Activated naive CD8-positive, alpha-beta T cell treated with anti-CD3 and anti-CD28 coated beads, Interleukin-2, amount 10 ng/mL, durations not matched to agents 7 days and 5 days (primary cell): ENCODE measurements around the gene CCDC50. TPM values are rescaled to one million over a fixed set of nuclear protein-coding genes. Genes with fewer than 3 reads are reported as not detected.

ENCODE experiments used
- ATAC-seq: fragments of 150-1000 bp; cut with Tn5 transposase; one replicate; pipeline ENCODE4 v1.10.0; 2021; ENCODE audit warnings: low read depth, moderate library complexity
- POLR2A ChIA-PET: fragments of 350-600 bp; sonication (Branson Sonifier 250); formaldehyde crosslinking; loops from one replicate; lab custom pipeline; 2021; ENCODE audit warnings: antibody characterized with exemption; lab: Charles Lee
- DNase-seq: peaks from one replicate; pipeline ENCODE4 v3.0.0; 2021
- H3K27ac Mint-ChIP-seq: one replicate; pipeline ENCODE4 v1.8.0; 2022; ENCODE audit warnings: mild to moderate bottlenecking, mixed read lengths
- H3K27me3 Mint-ChIP-seq: one replicate; pipeline ENCODE4 v1.8.0; 2022; ENCODE audit warnings: mild to moderate bottlenecking, moderate library complexity, mixed read lengths
- H3K36me3 Mint-ChIP-seq: one replicate; pipeline ENCODE4 v1.8.0; 2021; ENCODE audit warnings: mild to moderate bottlenecking, mixed read lengths
- H3K4me1 Mint-ChIP-seq: one replicate; pipeline ENCODE4 v1.8.0; 2021; ENCODE audit warnings: mixed read lengths
- H3K4me3 Mint-ChIP-seq: one replicate; pipeline ENCODE4 v1.8.0; 2022; ENCODE audit warnings: mild to moderate bottlenecking, moderate library complexity, mixed read lengths
- H3K9me3 Mint-ChIP-seq: one replicate; pipeline ENCODE4 v1.8.0; 2021; ENCODE audit warnings: mixed read lengths
- total RNA-seq, 2 experiments: library from RNA; stranded (reverse); gene quantifications; one replicate each; pipeline ENCODE4 v1.2.3, GENCODE V29; 2021

CCDC50 gene
- total RNA-seq, 2 experiments from 2014 or later, result 4.9 to 5.1 TPM

DNA sequence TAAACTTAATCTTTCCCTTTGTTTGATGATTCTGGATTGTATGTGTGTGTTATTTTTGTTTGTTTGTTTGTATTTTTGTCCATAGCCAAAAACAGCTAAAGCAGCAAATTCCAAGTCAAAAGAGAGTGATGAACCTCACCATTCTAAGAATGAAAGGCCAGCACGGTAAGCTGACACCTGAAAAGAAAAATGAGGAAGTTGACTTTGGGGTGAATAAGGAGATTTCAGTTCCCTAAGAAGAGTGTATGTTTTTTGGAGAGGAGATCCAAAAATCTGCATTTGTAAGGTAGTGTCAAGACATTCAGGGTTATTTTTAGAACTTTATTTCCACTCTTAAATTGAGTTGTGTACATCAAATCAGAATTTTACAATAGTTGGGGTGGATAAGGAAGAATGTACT is 53.5 kb downstream of the CCDC50 start:
- no peaks in the 10 kb centered on the region for H3K4me1 Mint-ChIP-seq
- no peaks in the 10 kb centered on the region for H3K36me3 Mint-ChIP-seq
- no peaks in the 10 kb centered on the region for H3K27me3 Mint-ChIP-seq
- H3K4me3 Mint-ChIP-seq, result no peak overlapping the region
- ATAC-seq, result no peak
- POLR2A ChIA-PET, result no interaction called here
- DNase-seq, result no peak
- H3K9me3 Mint-ChIP-seq, result no peaks in the 10 kb centered on the region
- H3K27ac Mint-ChIP-seq, result no peak overlapping the region

DNA sequence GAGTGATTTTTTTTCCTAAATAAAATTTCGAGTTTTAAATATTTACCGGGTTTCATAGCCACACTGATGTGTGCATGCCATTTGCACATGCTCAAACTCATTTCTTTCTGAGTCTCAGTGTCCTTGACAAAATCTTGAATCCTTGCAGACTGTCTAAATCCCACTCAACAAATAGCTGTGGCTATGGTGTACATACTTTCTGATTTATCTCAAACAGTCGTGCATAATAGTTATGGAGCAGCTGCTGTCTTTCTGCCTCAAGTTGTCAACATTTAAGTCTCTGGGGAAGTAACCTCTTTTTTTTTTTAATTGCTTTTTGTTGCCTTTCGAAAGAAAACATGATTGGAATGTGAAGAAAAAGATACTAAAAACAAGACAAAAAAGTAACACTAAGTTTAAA is 53.9 kb downstream of the CCDC50 start:
- POLR2A ChIA-PET, result no interaction called here
- no peaks in the 10 kb centered on the region for H3K4me1 Mint-ChIP-seq
- H3K4me3 Mint-ChIP-seq, result no peak overlapping the region
- DNase-seq (no peak), ATAC-seq (no peak)
- H3K36me3 Mint-ChIP-seq, result no peaks in the 10 kb centered on the region
- H3K27me3 Mint-ChIP-seq, result no peaks in the 10 kb centered on the region
- H3K9me3 Mint-ChIP-seq, result no peaks in the 10 kb centered on the region
- H3K27ac Mint-ChIP-seq, result no peak overlapping the region

DNA sequence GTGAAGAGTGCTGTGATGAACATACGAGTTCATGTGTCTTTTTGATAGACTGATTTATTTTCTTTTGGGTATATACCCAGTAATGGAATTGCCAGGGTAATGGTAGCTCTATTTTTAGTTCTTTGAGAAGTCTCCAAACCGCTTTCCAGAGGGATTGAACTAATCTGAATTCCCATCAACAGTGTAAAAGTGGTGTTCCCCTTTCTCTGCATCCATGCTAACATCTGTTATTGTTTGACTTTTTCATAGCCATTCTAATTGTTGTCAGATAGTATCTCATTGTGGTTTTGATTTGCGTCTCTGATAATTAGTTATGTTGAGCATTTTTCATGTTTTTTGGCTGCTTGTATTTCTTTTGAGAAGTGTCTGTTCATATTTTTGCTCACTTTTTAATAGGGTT is 55.9 kb downstream of the CCDC50 start:
- no peaks in the 10 kb centered on the region for H3K36me3 Mint-ChIP-seq
- H3K4me1 Mint-ChIP-seq, result no peaks in the 10 kb centered on the region
- no peak overlapping the region for H3K4me3 Mint-ChIP-seq
- POLR2A ChIA-PET, result no interaction called here
- no peak overlapping the region for H3K27ac Mint-ChIP-seq
- H3K27me3 Mint-ChIP-seq, result no peaks in the 10 kb centered on the region
- DNase-seq (no peak), ATAC-seq (no peak)
- no peaks in the 10 kb centered on the region for H3K9me3 Mint-ChIP-seq

DNA sequence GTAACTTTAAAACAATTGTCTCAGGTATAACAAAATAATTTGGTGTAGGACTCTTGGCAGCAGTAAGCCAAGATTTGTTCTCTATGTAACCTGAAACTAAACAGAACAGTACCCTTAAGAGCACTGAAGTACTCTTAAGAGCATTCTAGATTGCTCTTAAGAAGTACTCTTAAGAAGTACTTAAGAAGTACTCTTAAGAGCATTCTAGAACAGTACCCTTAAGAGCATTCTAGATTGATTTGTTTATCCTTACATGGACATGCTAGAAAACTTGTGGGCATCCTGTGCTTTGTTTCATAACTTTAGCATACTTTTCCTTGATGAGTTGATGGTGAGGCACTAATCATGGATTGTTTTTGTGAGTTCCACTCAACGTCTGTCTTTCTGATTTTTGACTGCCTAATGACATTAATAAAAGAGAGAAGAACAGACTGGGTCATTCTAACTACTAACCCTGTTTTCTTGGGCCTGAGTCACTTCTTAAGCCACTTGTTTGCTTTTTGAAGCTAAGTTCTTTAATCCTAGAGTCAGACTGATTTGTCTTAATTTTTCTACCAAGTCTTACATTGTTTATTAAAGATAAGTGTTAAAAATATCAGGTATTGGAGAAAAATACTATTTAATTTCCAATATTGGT is 58.4 kb downstream of the CCDC50 start:
- Mint-ChIP-seq H3K9me3 (no peaks in the 10 kb centered on the region), H3K36me3 (no peaks in the 10 kb centered on the region), H3K4me3 (no peak overlapping the region), H3K27me3 (no peaks in the 10 kb centered on the region), H3K4me1 (no peaks in the 10 kb centered on the region), H3K27ac (no peak overlapping the region)
- DNase-seq, result no peak
- POLR2A ChIA-PET, result no interaction called here
- ATAC-seq, result no peak

DNA sequence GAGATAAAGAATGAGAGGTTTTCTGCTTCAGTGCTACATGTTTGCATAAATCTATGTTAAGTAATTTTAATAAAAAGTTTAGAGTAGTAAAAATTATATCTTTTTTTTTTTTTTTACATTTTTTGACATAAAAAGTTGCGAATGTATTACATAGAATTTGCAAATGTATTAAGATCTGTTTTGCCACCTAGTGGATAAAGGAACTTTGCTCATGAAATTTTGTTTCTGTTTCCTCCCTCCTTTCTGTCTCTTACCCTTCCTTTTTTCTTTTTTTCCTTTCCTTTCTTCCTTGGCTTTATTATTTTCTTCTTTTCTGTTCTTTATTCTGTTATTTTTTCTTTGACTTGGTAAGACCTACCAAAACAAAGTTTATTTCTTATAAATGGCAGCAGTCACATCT is 59.6 kb downstream of the CCDC50 start:
- DNase-seq (no peak), ATAC-seq (no peak)
- no peaks in the 10 kb centered on the region for H3K36me3 Mint-ChIP-seq
- H3K9me3 Mint-ChIP-seq, result no peaks in the 10 kb centered on the region
- H3K4me3 Mint-ChIP-seq, result no peak overlapping the region
- H3K27ac Mint-ChIP-seq, result no peak overlapping the region
- POLR2A ChIA-PET, result no interaction called here
- H3K27me3 Mint-ChIP-seq, result no peaks in the 10 kb centered on the region
- no peaks in the 10 kb centered on the region for H3K4me1 Mint-ChIP-seq

DNA sequence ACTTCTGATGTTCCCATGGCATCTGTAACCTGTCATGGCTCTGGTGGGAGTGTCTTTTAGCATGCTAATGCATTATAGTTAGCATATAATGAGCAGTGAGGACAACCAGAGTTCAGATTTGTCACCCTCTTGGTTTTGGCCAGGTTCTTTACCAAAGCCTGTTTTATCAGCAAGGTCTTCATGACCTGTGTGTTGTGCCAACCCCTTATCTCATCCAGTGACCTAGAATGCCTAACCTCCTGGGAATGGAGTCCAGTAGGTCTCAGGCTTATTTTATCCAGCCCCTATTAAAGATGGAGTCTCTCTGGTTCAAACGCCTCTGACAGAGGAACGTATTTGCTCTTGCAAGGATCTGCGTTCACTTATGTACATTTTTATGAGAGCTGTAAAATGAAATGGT is 61.4 kb downstream of the CCDC50 start:
- no peaks in the 10 kb centered on the region for H3K27me3 Mint-ChIP-seq
- H3K27ac Mint-ChIP-seq, result no peak overlapping the region
- H3K9me3 Mint-ChIP-seq, result no peaks in the 10 kb centered on the region
- no peaks in the 10 kb centered on the region for H3K36me3 Mint-ChIP-seq
- no peak for ATAC-seq
- H3K4me3 Mint-ChIP-seq, result no peak overlapping the region
- POLR2A ChIA-PET, result no interaction called here
- H3K4me1 Mint-ChIP-seq, result no peaks in the 10 kb centered on the region
- DNase-seq, result no peak

DNA sequence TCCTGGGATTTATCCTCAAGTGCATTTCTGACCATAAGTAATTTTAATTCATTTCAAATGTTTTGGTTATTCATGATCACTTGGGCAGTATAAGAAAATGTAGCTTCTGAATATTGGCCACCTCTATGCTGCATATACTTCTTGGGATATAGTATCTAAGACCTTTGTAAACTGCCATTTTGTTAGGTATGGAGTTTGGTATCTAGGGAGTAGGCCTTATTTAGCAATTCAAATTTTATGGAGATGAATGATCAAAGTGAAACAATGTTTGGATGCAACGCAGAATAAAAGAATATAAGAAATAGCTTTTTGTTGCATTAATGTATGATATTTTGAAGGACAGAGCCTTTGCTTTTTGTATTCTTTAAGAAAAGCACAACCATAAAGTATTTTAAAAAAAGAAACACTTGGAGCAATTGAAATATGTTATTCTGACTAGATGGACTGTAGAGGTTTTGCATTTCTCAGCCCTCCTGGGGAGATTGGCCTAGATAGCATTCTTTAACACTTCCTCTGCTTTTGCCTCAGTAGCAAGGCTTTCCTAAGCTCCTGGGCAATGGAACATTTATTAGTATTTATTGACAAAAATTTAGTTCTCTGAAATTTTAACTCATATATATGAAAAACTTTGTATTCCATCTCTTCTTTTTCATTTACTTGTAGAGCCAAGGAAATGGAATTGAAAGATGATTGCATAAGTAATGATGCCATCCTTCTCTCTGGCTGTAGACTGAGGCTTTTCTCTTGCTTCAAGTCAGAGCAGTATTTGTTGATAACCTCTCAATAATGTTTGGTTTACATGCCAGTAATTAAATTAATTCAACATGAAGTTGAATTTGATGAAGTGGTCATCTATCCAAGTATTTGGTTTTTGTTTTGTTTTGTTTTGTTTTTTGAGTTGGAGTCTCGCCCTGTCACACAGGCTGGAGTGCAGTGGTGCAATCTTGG is 62.9 kb downstream of the CCDC50 start:
- no peak overlapping the region for H3K4me3 Mint-ChIP-seq
- DNase-seq, result no peak
- no peaks in the 10 kb centered on the region for H3K36me3 Mint-ChIP-seq
- no peak overlapping the region for H3K27ac Mint-ChIP-seq
- POLR2A ChIA-PET, result no interaction called here
- no peaks in the 10 kb centered on the region for H3K9me3 Mint-ChIP-seq
- ATAC-seq, result no peak
- no peaks in the 10 kb centered on the region for H3K4me1 Mint-ChIP-seq
- no peaks in the 10 kb centered on the region for H3K27me3 Mint-ChIP-seq

DNA sequence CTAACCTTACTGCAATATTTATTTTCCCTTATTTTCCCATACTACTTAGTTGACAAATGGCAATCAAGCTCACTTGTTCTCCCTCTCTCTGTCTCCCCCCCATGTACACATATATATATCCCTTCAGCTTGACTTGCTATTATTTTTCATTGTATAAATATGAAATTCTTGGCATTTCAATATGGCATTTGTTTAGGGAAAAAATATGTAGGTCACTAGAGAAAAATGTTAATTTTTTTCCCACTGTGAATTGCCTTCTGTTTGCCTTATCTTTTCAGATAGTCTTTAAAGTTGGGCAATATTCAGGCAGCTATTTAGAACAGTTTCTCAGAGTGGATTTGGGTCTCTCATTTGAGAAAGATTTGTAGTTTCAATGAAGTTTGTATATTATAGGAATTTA is 64.0 kb downstream of the CCDC50 start:
- Mint-ChIP-seq H3K4me3 (no peak overlapping the region), H3K9me3 (no peaks in the 10 kb centered on the region), H3K27me3 (no peaks in the 10 kb centered on the region), H3K27ac (no peak overlapping the region), H3K36me3 (no peaks in the 10 kb centered on the region), H3K4me1 (no peaks in the 10 kb centered on the region)
- no peak for DNase-seq
- ATAC-seq, result no peak
- POLR2A ChIA-PET, result no interaction called here

DNA sequence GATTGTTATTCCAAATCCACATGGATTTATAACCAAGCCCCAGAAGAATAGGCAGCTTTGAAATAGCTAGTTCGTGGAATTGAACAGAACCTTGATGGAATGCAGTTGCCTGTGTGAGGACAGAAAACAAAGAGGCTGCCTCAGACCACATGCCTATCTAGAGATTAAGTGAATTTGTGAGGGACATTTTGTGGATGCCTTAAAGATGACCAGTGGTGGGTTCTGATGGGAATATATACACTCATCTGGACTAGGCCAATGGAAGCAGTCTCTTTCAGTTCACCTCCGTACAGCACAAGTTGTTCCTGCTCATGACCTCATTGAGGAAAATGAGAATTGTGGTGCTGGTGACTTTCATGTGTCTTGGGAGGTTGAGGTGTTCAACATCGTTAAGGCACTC is 68.6 kb downstream of the CCDC50 start:
- Mint-ChIP-seq H3K4me1 (no peaks in the 10 kb centered on the region), H3K4me3 (no peak overlapping the region), H3K27me3 (no peaks in the 10 kb centered on the region), H3K36me3 (no peaks in the 10 kb centered on the region), H3K9me3 (no peaks in the 10 kb centered on the region), H3K27ac (no peak overlapping the region)
- POLR2A ChIA-PET, result no interaction called here
- DNase-seq (no peak), ATAC-seq (no peak)

DNA sequence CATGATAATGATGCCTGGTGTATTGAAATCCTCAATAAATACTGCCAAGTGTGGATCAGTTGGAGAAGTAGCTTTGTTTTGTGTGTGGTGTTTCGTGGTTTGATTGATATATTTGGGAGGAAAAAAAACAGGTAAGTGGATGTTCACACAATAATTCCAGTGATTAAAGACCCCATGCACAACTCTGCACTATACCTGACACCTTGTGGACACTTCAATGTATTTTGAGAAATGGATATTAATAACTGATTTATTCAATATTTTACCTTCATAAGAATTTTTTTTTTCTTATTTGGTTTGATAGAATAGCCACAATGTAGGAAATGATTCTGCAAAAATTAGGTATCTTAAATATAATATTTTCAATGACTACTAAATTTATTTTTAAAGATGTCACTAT is 69.4 kb downstream of the CCDC50 start:
- Mint-ChIP-seq H3K9me3 (no peaks in the 10 kb centered on the region), H3K27ac (no peak overlapping the region), H3K4me1 (no peaks in the 10 kb centered on the region), H3K27me3 (no peaks in the 10 kb centered on the region), H3K4me3 (no peak overlapping the region), H3K36me3 (no peaks in the 10 kb centered on the region)
- ATAC-seq (no peak), DNase-seq (no peak)
- POLR2A ChIA-PET, result no interaction called here

DNA sequence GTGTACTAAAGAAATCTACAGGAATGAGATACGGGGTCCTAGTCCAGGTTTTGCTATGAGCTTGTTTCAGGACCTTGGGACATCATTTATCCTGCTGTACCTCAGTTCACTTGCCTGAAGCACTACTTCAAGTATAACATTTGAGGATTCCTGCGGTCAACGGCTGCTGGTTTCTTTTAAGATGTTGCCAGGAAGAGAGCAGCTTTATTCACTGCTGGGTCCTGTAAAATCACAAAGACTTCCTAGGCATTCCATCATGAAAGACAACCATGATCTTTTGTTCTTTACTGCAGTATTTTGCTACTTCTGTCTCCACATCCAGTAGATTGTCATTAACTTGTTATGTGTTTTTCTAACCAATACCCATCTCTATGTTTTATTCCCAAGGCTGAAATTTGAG is 70.7 kb downstream of the CCDC50 start:
- no peak for DNase-seq
- H3K27ac Mint-ChIP-seq, result no peak overlapping the region
- H3K4me3 Mint-ChIP-seq, result no peak overlapping the region
- H3K4me1 Mint-ChIP-seq, result no peaks in the 10 kb centered on the region
- ATAC-seq, result no peak
- peaks cover 1% of the 10 kb centered on the region for H3K9me3 Mint-ChIP-seq
- H3K27me3 Mint-ChIP-seq, result no peaks in the 10 kb centered on the region
- H3K36me3 Mint-ChIP-seq, result no peaks in the 10 kb centered on the region
- POLR2A ChIA-PET, result no interaction called here

DNA sequence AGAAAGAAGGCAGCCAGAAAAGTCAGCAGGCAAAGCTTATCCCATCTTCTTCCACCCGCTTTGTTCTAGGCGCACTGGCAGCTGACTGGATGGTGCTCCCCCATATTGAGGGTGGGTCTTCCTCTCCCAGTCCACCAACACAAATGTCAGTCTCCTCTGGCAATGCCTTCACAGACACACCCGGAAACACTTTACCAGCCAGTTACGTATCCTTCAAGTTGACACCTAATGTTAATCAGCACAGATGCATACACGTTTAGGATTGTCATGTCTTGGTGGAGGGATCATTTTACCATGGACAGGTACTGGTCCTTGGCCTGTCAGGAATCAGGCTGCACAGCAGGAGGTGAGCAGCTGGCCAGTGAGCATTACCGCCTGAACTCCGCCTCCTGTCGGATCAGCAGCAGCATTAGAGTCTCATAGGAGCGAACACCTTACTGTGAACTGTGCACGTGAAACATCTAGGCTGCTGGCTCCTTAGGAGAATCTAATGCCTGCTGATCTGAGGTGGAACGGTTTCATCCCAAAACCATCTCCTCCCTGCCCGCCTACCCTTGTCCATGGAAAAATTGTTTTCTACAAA is 72.7 kb downstream of the CCDC50 start:
- Mint-ChIP-seq H3K36me3 (no peaks in the 10 kb centered on the region), H3K27ac (no peak overlapping the region), H3K4me1 (no peaks in the 10 kb centered on the region), H3K27me3 (no peaks in the 10 kb centered on the region), H3K9me3 (peaks cover 1% of the 10 kb centered on the region), H3K4me3 (no peak overlapping the region)
- DNase-seq, result no peak
- no peak for ATAC-seq
- POLR2A ChIA-PET, result no interaction called here

DNA sequence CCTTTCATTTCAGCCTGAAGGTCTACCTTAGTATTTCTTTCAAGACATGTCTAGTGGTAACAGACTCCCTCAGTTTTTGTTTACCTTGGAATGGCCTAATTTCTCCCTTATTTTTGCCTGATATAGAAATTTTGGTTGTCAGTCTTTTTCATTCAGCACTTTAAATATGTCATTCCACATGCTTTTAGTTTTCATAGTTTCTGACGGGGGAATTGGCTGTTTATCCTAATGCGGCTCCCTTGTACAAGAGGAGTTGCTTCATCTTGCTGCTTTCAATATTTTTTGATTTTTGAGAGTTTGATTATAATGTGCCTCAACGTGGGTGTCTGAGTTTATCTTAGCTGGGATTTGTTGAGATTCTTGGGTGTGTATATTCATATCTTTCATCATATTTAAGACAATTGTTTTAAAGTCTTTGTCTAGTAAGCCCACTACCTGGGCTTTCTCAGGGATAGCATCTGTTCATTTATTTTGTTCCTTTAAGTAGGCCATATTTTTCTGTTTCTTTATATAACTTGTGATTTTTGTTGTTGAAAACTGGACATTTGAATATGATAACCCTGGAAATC is 80.7 kb downstream of the CCDC50 start:
- no peaks in the 10 kb centered on the region for H3K4me1 Mint-ChIP-seq
- ATAC-seq, result no peak
- H3K27me3 Mint-ChIP-seq, result no peaks in the 10 kb centered on the region
- peaks cover 6% of the 10 kb centered on the region for H3K9me3 Mint-ChIP-seq
- H3K27ac Mint-ChIP-seq, result no peak overlapping the region
- H3K36me3 Mint-ChIP-seq, result no peaks in the 10 kb centered on the region
- POLR2A ChIA-PET, result no interaction called here
- DNase-seq, result no peak
- H3K4me3 Mint-ChIP-seq, result no peak overlapping the region

DNA sequence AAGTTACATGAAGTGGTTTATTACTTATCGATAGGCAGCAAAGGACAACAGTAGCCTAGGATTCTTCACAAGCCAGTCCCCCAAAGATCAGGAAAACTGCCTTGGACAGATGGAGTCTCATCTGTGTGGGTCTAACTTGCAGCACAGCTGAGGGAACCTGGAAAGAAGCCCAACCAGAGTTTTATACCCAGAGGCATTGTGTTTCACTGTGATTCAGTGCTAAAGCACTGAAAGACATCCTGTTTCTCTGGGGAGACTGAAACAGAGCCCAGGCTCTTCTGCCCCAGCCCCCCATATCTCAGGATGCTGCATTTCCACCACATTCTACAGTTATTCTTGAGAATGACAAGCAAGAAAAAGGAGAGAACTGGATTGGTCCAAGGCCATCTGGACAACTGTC is 83.6 kb downstream of the CCDC50 start:
- ATAC-seq (no peak), DNase-seq (no peak)
- no peak overlapping the region for H3K4me3 Mint-ChIP-seq
- no peaks in the 10 kb centered on the region for H3K27me3 Mint-ChIP-seq
- no peaks in the 10 kb centered on the region for H3K36me3 Mint-ChIP-seq
- H3K27ac Mint-ChIP-seq, result no peak overlapping the region
- POLR2A ChIA-PET, result no interaction called here
- H3K9me3 Mint-ChIP-seq, result peaks cover 6% of the 10 kb centered on the region
- H3K4me1 Mint-ChIP-seq, result no peaks in the 10 kb centered on the region
